Measurements from ENCODE around the gene SERPINB6.
A peak's percentile ranks its signal among the peaks of the same experiment; 100 is the strongest.

SERPINB6 gene

GRCh38 chr6:2988426-2989331, 17.3 kb upstream of the SERPINB6 start:
- no peaks in the 10 kb centered on the region for H3K36me3 ChIP-seq (replicated peaks)
- H3K27me3 ChIP-seq (replicated peaks): no peaks in the 10 kb centered on the region
- TF ChIP-seq CTCF (IDR thresholded peaks at IDR 0.05; ENCODE audit: low read depth, low read length, missing control alignments): peak; percentile 55
- peak overlapping the region; percentile 71 for H3K4me3 ChIP-seq (ENCODE audit: low read depth, low read length)
- DNase-seq: peak; percentile 95
- peak overlapping the region; percentile 98 for H3K27ac ChIP-seq
- in situ Hi-C loops (cut with HindIII; ENCODE audit: low pct_ligation_motif_present, low sequenced_read_pairs): no loop called here

GRCh38 chr6:2988094-2988425, 16.7 kb upstream of the SERPINB6 start:
- Histone ChIP-seq H3K27me3 (replicated peaks) (no peaks in the 10 kb centered on the region), H3K4me3 (ENCODE audit: low read depth, low read length) (peak overlapping the region; percentile 71), H3K36me3 (replicated peaks) (no peaks in the 10 kb centered on the region), H3K27ac (peak overlapping the region; percentile 98)
- TF ChIP-seq CTCF (IDR thresholded peaks at IDR 0.05; ENCODE audit: low read depth, low read length, missing control alignments): no peak
- no peak for DNase-seq
- in situ Hi-C loops (cut with HindIII; ENCODE audit: low pct_ligation_motif_present, low sequenced_read_pairs): no loop called here

- TF ChIP-seq CTCF (IDR thresholded peaks at IDR 0.05; ENCODE audit: low read depth, low read length, missing control alignments): no peak
Measured at GRCh38 chr6:2986722-2987221, 15.4 kb upstream of the SERPINB6 start.

GRCh38 chr6:2984738-2985406, 13.5 kb upstream of the SERPINB6 start:
- in situ Hi-C loops (cut with HindIII; ENCODE audit: low pct_ligation_motif_present, low sequenced_read_pairs): no loop called here
- H3K36me3 ChIP-seq (replicated peaks): no peaks in the 10 kb centered on the region
- no peaks in the 10 kb centered on the region for H3K27me3 ChIP-seq (replicated peaks)
- TF ChIP-seq CTCF (IDR thresholded peaks at IDR 0.05; ENCODE audit: low read depth, low read length, missing control alignments): no peak
- DNase-seq: no peak
- no peak overlapping the region for H3K27ac ChIP-seq
- no peak overlapping the region for H3K4me3 ChIP-seq (ENCODE audit: low read depth, low read length)

More at GRCh38 chr6:2986722-2987221, 15.4 kb upstream of the SERPINB6 start:
- in situ Hi-C loops (cut with HindIII; ENCODE audit: low pct_ligation_motif_present, low sequenced_read_pairs): no loop called here
- no peaks in the 10 kb centered on the region for H3K27me3 ChIP-seq (replicated peaks)
- peak; percentile 65 for DNase-seq
- H3K4me3 ChIP-seq (ENCODE audit: low read depth, low read length): no peak overlapping the region
- H3K36me3 ChIP-seq (replicated peaks): no peaks in the 10 kb centered on the region
- H3K27ac ChIP-seq: peak overlapping the region; percentile 43

- H3K36me3 ChIP-seq (replicated peaks): no peaks in the 10 kb centered on the region
- DNase-seq: no peak
- no peak for TF ChIP-seq CTCF (IDR thresholded peaks at IDR 0.05; ENCODE audit: low read depth, low read length, missing control alignments)
- in situ Hi-C loops (cut with HindIII; ENCODE audit: low pct_ligation_motif_present, low sequenced_read_pairs): no loop called here
- H3K27ac ChIP-seq: no peak overlapping the region
- H3K4me3 ChIP-seq (ENCODE audit: low read depth, low read length): no peak overlapping the region
- H3K27me3 ChIP-seq (replicated peaks): no peaks in the 10 kb centered on the region
Measured at GRCh38 chr6:2982426-2983117, 11.2 kb upstream of the SERPINB6 start.

Data from brain microvascular endothelial cell (primary cell).